Measurements from ENCODE around the gene ITGA5. TPM values are rescaled to one million over a fixed set of nuclear protein-coding genes. Genes with fewer than 3 reads are reported as not detected.

The ITGA5 gene
- total and polyA plus RNA-seq, 2 experiments from 2014 or later: 7.3 to 23.7 TPM

DNA sequence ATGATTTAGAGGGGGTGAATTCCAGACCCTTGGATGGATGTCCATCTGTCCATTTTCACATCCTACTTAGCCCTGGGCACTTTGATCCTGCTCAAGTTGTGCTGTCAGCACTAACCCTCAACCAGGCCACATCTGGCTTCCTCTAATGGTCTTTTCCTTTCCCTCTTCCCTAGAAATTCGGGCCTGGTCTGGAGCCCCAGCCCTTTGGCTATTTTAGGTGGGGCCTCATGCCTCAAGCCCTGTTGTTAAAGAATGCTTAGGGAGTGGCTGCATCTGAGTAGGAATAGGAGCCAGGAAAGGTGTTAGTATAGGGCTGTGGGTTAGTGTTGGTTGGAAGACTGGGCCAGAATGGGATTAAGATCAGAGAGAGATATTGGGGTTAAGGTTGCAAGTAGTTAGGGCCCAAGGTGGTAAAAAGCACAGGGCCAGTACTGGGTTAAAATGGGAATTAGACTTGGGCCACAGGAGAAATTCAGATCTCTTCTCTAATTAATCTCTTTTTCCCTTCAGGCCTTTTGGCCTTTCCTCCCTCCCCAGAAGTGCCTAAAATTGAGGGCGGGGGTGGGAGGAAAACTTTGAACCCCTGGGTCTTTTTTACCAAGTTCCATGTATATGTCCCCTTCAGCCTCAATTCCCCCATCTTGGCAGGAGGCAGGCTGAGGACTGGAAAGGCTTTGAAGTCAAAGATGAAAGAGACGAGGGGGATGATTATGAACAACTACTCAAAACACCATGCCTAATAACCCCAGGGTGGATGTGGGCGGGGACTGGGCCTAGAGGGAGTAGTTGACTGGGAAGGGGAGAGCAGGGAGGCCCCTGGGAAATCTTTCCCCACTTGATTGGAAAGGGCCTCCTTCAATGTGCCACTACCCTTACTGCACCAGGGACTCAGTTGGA, 30.6 kb downstream of the ITGA5 start:
- Histone ChIP-seq H3K79me2 (replicated peaks; ENCODE audit: insufficient read depth) (no peaks in the 10 kb centered on the region), H3K9me2 (ENCODE audit: insufficient read depth) (0 out of 2 replicates have a peak, but pooled peaks cover 6% of the 10 kb centered on the region), H3F3A (replicated peaks; ENCODE audit: low read depth) (peaks cover 15% of the 10 kb centered on the region; the same call in 1 of the 2 replicates), H3K27ac (ENCODE audit: low read depth) (0 out of 2 replicates have a peak overlapping the region, but pooled peaks have one; percentile 78), H3K4me1 (ENCODE audit: insufficient read depth) (peaks cover 82% of the 10 kb centered on the region), H3K27me3 (ENCODE audit: insufficient read depth) (peaks cover 18% of the 10 kb centered on the region), H2AFZ (no peak overlapping the region), H3K4me3 (no peak overlapping the region), H3K4me2 (peak overlapping the region; percentile 97), H4K20me1 (replicated peaks; ENCODE audit: insufficient read depth) (no peaks in the 10 kb centered on the region), H3K36me3 (ENCODE audit: insufficient read depth) (no peaks in the 10 kb centered on the region)
- peaks cover 20% of the 10 kb centered on the region for H3K27me3 Mint-ChIP-seq (ENCODE audit: insufficient read depth, low read depth, poor library complexity)
- H3K36me3 Mint-ChIP-seq (ENCODE audit: low read depth): 0 out of 3 replicates have a peak, but pooled peaks cover under 1% of the 10 kb centered on the region
- ATAC-seq (no peak), DNase-seq (ENCODE audit: low spot score) (no peak)
- no peak overlapping the region; the same call in 2 of the 3 replicates for H3K4me3 Mint-ChIP-seq
- no peaks in the 10 kb centered on the region for H3K9me3 Mint-ChIP-seq
- no peak overlapping the region for H3K27ac Mint-ChIP-seq
- no peak for TF ChIP-seq CREB1 (CRISPR knock-in tag; IDR thresholded peaks at IDR 0.05; ENCODE audit: low read depth)
- no peak for TF ChIP-seq ZNF331 (CRISPR knock-in tag; IDR thresholded peaks at IDR 0.05; ENCODE audit: low read depth)
- TF ChIP-seq POLR2AphosphoS5 (IDR thresholded peaks at IDR 0.05; ENCODE audit: low read depth): no peak
- peaks cover 78% of the 10 kb centered on the region for H3K4me1 Mint-ChIP-seq

GRCh38 chr12:54387114-54387467, 32.0 kb downstream of the ITGA5 start:
- H2AFZ ChIP-seq: no peak overlapping the region
- H3K27ac Mint-ChIP-seq: peak overlapping the region; percentile 14; the same call in 1 of the 2 replicates
- peaks cover 69% of the 10 kb centered on the region for H3K4me1 Mint-ChIP-seq
- H3F3A ChIP-seq (replicated peaks; ENCODE audit: low read depth): peaks cover 15% of the 10 kb centered on the region; the same call in 1 of the 2 replicates
- H3K4me1 ChIP-seq (ENCODE audit: insufficient read depth): peaks cover 70% of the 10 kb centered on the region
- H3K9me3 Mint-ChIP-seq: no peaks in the 10 kb centered on the region
- H3K36me3 Mint-ChIP-seq (ENCODE audit: low read depth): peaks cover 5% of the 10 kb centered on the region; the same call in 2 of the 3 replicates
- peaks cover 5% of the 10 kb centered on the region; the same call in 1 of the 2 replicates for H3K36me3 ChIP-seq (ENCODE audit: insufficient read depth)
- ATAC-seq (no peak), DNase-seq (ENCODE audit: low spot score) (no peak)
- no peaks in the 10 kb centered on the region for H4K20me1 ChIP-seq (replicated peaks; ENCODE audit: insufficient read depth)
- H3K79me2 ChIP-seq (replicated peaks; ENCODE audit: insufficient read depth): no peaks in the 10 kb centered on the region
- no peaks in the 10 kb centered on the region for H3K9me2 ChIP-seq (ENCODE audit: insufficient read depth)
- no peak overlapping the region for H3K27ac ChIP-seq (ENCODE audit: low read depth)
- 0 out of 2 replicates have a peak overlapping the region, but pooled peaks have one; percentile 19 for H3K4me3 ChIP-seq
- TF ChIP-seq ZNF114 (CRISPR knock-in tag; IDR thresholded peaks at IDR 0.05) (no peak), STAT1 (IDR thresholded peaks at IDR 0.05; ENCODE audit: unreplicated experiment) (no peak), JUNB (IDR thresholded peaks at IDR 0.05; ENCODE audit: unreplicated experiment) (no peak), ETS1 (IDR thresholded peaks at IDR 0.05) (no peak), ZNF331 (CRISPR knock-in tag; IDR thresholded peaks at IDR 0.05; ENCODE audit: low read depth) (no peak), NANOG (IDR thresholded peaks at IDR 0.05; ENCODE audit: borderline replicate concordance) (no peak), EZH2 (IDR thresholded peaks at IDR 0.05; ENCODE audit: low read depth, unreplicated experiment) (no peak), EZH2phosphoT487 (IDR thresholded peaks at IDR 0.05; ENCODE audit: unreplicated experiment) (no peak), ZNF462 (CRISPR knock-in tag; IDR thresholded peaks at IDR 0.05) (no peak)
- H3K4me3 Mint-ChIP-seq: peak overlapping the region; percentile 8; the same call in 1 of the 3 replicates
- peaks cover 7% of the 10 kb centered on the region; the same call in 1 of the 2 replicates for H3K27me3 ChIP-seq (ENCODE audit: insufficient read depth)
- H3K27me3 Mint-ChIP-seq (ENCODE audit: insufficient read depth, low read depth, poor library complexity): peaks cover 16% of the 10 kb centered on the region
- peak overlapping the region; percentile 97 for H3K4me2 ChIP-seq
